Subcutaneous abdominal adipose tissue (tissue), 5 donors: ENCODE measurements around the gene AIG1.

Source experiments
- H3K27ac ChIP-seq: one replicate; pipeline ENCODE4 v1.7.0; 2013; ENCODE audit warnings: low read depth, mild to moderate bottlenecking, inconsistent platforms, low read length, moderate library complexity
- H3K27me3 ChIP-seq, 5 donors: one replicate each; pipeline ENCODE4 v1.7.0; 2013; ENCODE audit warnings: low read length in 5 of 5, inconsistent platforms in 1 of 5; ENCODE audit not compliant: control insufficient read depth in 5 of 5, insufficient read depth in 4 of 5
- H3K36me3 ChIP-seq, 5 donors: one replicate each; pipeline ENCODE4 v1.7.0; 2013; ENCODE audit warnings: low read length in 5 of 5; ENCODE audit not compliant: control insufficient read depth in 5 of 5, insufficient read depth in 5 of 5
- H3K4me1 ChIP-seq, 5 donors: one replicate each; pipeline ENCODE4 v1.7.0; 2013; ENCODE audit warnings: low read length in 5 of 5, mild to moderate bottlenecking in 3 of 5, moderate library complexity in 1 of 5; ENCODE audit not compliant: control insufficient read depth in 5 of 5, insufficient read depth in 5 of 5
- H3K4me3 ChIP-seq, 5 donors: one replicate each; pipeline ENCODE4 v1.7.0; 2013; ENCODE audit warnings: low read length in 5 of 5, low read depth in 1 of 5
- H3K9ac ChIP-seq, 5 donors: one replicate each; pipeline ENCODE4 v1.7.0; 2013; ENCODE audit warnings: low read length in 5 of 5, mild to moderate bottlenecking in 4 of 5, moderate library complexity in 3 of 5
- H3K9me3 ChIP-seq, 5 donors: one replicate each; pipeline ENCODE4 v1.7.0; 2013; ENCODE audit warnings: low read length in 5 of 5; ENCODE audit not compliant: control insufficient read depth in 5 of 5
- donor health status: healthy.
- donor health status: healthy.
- donor health status: healthy.
- donor health status: healthy.
- donor health status: healthy.

Gene AIG1

GRCh38 chr6:143196525-143197225, 136.0 kb downstream of the AIG1 start:
- Histone ChIP-seq H3K4me1 (peaks cover 0 to 4% (median 3%) of the 10 kb centered on the region in 5 donors), H3K9ac (no peak overlapping the region), H3K27ac (no peak overlapping the region), H3K36me3 (peaks cover 0 to 4% (median 0%) of the 10 kb centered on the region in 5 donors), H3K4me3 (no peak overlapping the region), H3K27me3 (no peaks in the 10 kb centered on the region), H3K9me3 (no peaks in the 10 kb centered on the region)

GRCh38 chr6:143197377-143197776, 136.7 kb downstream of the AIG1 start:
- Histone ChIP-seq H3K4me3 (no peak overlapping the region), H3K27me3 (no peaks in the 10 kb centered on the region), H3K9me3 (no peaks in the 10 kb centered on the region), H3K27ac (no peak overlapping the region), H3K9ac (no peak overlapping the region), H3K4me1 (peaks cover 0 to 5% (median 5%) of the 10 kb centered on the region in 5 donors), H3K36me3 (peaks cover 0 to 4% (median 0%) of the 10 kb centered on the region in 5 donors)

- H3K4me3 ChIP-seq: no peak overlapping the region
- no peaks in the 10 kb centered on the region for H3K36me3 ChIP-seq
- H3K9ac ChIP-seq: no peak overlapping the region
- no peak overlapping the region for H3K27ac ChIP-seq
- no peaks in the 10 kb centered on the region for H3K9me3 ChIP-seq
- H3K27me3 ChIP-seq: no peaks in the 10 kb centered on the region
- peaks cover 0 to 9% (median 6%) of the 10 kb centered on the region in 5 donors for H3K4me1 ChIP-seq
Measured at GRCh38 chr6:143198312-143198711, 137.6 kb downstream of the AIG1 start.

- Histone ChIP-seq H3K27ac (no peak overlapping the region), H3K36me3 (no peaks in the 10 kb centered on the region), H3K9ac (no peak overlapping the region), H3K9me3 (peaks cover 0 to 6% (median 3%) of the 10 kb centered on the region in 5 donors), H3K4me3 (no peak overlapping the region), H3K27me3 (no peaks in the 10 kb centered on the region), H3K4me1 (peaks cover 0 to 9% (median 6%) of the 10 kb centered on the region in 5 donors)
Measured at GRCh38 chr6:143199291-143199690, 138.6 kb downstream of the AIG1 start.

GRCh38 chr6:143200167-143200770, 139.6 kb downstream of the AIG1 start:
- Histone ChIP-seq H3K27ac (no peak overlapping the region), H3K9ac (no peak overlapping the region), H3K4me3 (no peak overlapping the region), H3K36me3 (no peaks in the 10 kb centered on the region), H3K9me3 (peaks cover 0 to 6% (median 3%) of the 10 kb centered on the region in 5 donors), H3K4me1 (peaks cover 0 to 9% (median 6%) of the 10 kb centered on the region in 5 donors), H3K27me3 (no peaks in the 10 kb centered on the region)

GRCh38 chr6:143204045-143204444, 143.4 kb downstream of the AIG1 start:
- H3K27me3 ChIP-seq: no peaks in the 10 kb centered on the region

GRCh38 chr6:143205131-143205535, 144.4 kb downstream of the AIG1 start:
- H3K4me3 ChIP-seq: no peak overlapping the region
- no peak overlapping the region for H3K27ac ChIP-seq
- peaks cover 0 to 6% (median 3%) of the 10 kb centered on the region in 5 donors for H3K9me3 ChIP-seq
- H3K9ac ChIP-seq: no peak overlapping the region
- peaks cover 0 to 21% (median 13%) of the 10 kb centered on the region in 5 donors for H3K4me1 ChIP-seq
- H3K27me3 ChIP-seq: no peaks in the 10 kb centered on the region
- no peaks in the 10 kb centered on the region for H3K36me3 ChIP-seq

More at GRCh38 chr6:143204045-143204444, 143.4 kb downstream of the AIG1 start:
- Histone ChIP-seq H3K36me3 (no peaks in the 10 kb centered on the region), H3K4me3 (no peak overlapping the region), H3K9me3 (peaks cover 0 to 6% (median 3%) of the 10 kb centered on the region in 5 donors), H3K9ac (no peak overlapping the region), H3K4me1 (peaks cover 0 to 21% (median 13%) of the 10 kb centered on the region in 5 donors), H3K27ac (no peak overlapping the region)

GRCh38 chr6:143205585-143205984, 144.9 kb downstream of the AIG1 start:
- Histone ChIP-seq H3K4me3 (no peak overlapping the region), H3K4me1 (peaks cover 0 to 21% (median 13%) of the 10 kb centered on the region in 5 donors), H3K27ac (no peak overlapping the region), H3K9ac (no peak overlapping the region), H3K36me3 (no peaks in the 10 kb centered on the region), H3K27me3 (no peaks in the 10 kb centered on the region), H3K9me3 (peaks cover 0 to 6% (median 3%) of the 10 kb centered on the region in 5 donors)

- H3K9ac ChIP-seq: no peak overlapping the region
- H3K27ac ChIP-seq: no peak overlapping the region
- H3K4me3 ChIP-seq: no peak overlapping the region
- H3K36me3 ChIP-seq: no peaks in the 10 kb centered on the region
- H3K9me3 ChIP-seq: peaks cover 0 to 6% (median 3%) of the 10 kb centered on the region in 5 donors
- no peaks in the 10 kb centered on the region for H3K27me3 ChIP-seq
- H3K4me1 ChIP-seq: peaks cover 0 to 21% (median 13%) of the 10 kb centered on the region in 5 donors
Measured at GRCh38 chr6:143205991-143206390, 145.3 kb downstream of the AIG1 start.

- peaks cover 0 to 6% (median 3%) of the 10 kb centered on the region in 5 donors for H3K9me3 ChIP-seq
- no peak overlapping the region for H3K9ac ChIP-seq
- peaks cover 0 to 21% (median 13%) of the 10 kb centered on the region in 5 donors for H3K4me1 ChIP-seq
- no peaks in the 10 kb centered on the region for H3K36me3 ChIP-seq
- no peak overlapping the region for H3K27ac ChIP-seq
- no peaks in the 10 kb centered on the region for H3K27me3 ChIP-seq
- no peak overlapping the region for H3K4me3 ChIP-seq
Measured at GRCh38 chr6:143206550-143206949, 145.9 kb downstream of the AIG1 start.
